Measurements from ENCODE around the gene SARDH. TPM values are rescaled to one million over a fixed set of nuclear protein-coding genes. Genes with fewer than 3 reads are reported as not detected.

SARDH gene
- total RNA-seq, 4 donors from 2014 or later, result 0.26 to 0.57 TPM; not detected in 2

DNA sequence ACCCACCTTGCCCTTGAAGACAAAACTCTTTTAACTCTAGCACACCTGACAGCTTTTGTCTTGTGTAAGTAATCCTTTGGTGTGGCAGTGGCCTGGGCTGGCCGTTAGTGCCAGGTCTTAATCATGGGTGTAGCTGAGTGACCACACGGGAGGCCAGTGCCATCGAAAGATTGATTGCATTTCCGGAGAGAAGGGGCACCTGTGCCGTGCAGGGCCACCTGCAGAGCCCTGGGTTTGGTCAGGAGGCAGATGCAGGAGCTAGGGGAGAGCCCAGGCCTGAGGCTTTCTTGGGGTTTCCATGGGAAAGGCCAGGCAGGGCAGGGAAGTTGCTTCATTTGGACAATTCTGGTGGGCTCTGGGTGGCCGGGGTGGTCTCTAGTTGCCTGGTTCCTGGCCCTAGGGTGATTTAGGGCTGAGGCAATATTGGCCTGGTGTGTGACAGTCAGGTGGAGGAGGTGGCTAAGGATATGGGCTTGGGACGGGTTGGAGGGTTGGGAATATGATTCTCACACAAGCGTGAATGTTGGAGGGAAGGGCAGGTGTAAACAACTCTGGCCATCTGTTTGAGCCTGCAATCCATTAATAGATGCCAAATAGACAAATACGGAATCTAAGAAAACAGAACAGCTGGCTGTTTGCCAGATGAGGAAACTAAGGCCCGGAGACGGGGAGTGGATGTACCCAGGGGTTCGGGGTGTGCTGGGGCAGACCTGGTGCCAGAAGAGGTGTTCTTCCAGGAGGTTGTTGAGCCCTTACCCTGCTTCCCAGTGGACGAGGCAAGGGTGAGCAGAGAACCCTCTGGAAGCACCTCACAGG is 97.4 kb downstream of the SARDH start:
- no peaks in the 10 kb centered on the region for H3K9me3 ChIP-seq
- DNase-seq, result no peak
- no peaks in the 10 kb centered on the region for H3K36me3 ChIP-seq
- H3K4me1 ChIP-seq, result no peaks in the 10 kb centered on the region
- TF ChIP-seq CTCF (IDR thresholded peaks at IDR 0.05) (no peak), POLR2A (IDR thresholded peaks at IDR 0.05) (no peak)
- H3K27ac ChIP-seq, result no peak overlapping the region
- H3K4me3 ChIP-seq, result no peak overlapping the region
- intact Hi-C loops (cut with DNase I), result no loop called here
- WGBS, 2 donors, result 60 to 66% methylated on average over 9 to 12 of the region's 13 CpGs
- peaks cover 0 to 57% (median 0%) of the 10 kb centered on the region in 4 donors for H3K27me3 ChIP-seq

DNA sequence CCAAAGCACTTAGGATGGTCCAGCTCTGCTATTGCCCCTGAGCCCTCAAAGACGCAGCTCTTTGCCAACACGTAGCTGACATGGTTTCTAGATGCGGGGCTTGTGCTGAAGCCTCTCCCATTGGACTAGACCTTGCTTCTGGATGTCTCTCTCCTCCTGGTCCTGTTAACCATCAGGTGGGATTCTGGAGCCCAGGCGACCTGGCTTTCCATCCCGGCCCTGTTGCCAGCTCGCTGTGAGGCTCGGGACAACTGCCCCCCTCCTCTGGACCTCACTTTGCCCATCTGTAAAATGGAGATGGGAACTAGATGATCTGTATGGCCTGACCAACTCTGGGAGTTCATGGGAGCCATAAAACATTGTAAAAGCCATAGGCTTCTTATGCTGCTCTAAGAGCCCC is 98.0 kb downstream of the SARDH start:
- DNase-seq, result no peak
- Histone ChIP-seq H3K27ac (no peak overlapping the region), H3K9me3 (no peaks in the 10 kb centered on the region), H3K27me3 (peaks cover 0 to 63% (median 0%) of the 10 kb centered on the region in 4 donors), H3K4me3 (no peak overlapping the region), H3K4me1 (no peaks in the 10 kb centered on the region), H3K36me3 (no peaks in the 10 kb centered on the region)
- no peak for TF ChIP-seq CTCF (IDR thresholded peaks at IDR 0.05)
- TF ChIP-seq POLR2A (IDR thresholded peaks at IDR 0.05), result no peak
- intact Hi-C loops (cut with DNase I), result no loop called here
- 83% methylated on average over 1 of the region's 7 CpGs; no CpG with 5 or more reads in 1 of the 2 donors for WGBS, 2 donors

DNA sequence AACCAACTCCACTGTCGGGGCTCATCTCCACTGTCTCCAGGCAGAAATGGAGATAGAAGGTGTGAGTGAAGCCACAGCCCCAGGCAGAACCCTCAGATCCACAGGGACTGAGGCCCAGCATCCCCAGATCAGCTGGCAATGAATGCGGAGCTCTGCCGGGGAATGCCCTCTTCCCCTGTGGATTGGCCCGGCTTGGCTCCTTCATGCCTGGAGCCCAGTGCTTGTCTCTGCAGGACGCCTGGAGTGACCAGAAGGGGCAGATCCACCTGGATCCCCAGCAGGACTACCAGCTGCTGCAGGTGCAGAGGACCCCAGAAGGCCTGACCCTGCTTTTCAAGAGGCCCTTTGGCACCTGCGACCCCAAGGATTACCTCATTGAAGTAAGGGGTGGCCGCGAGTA is 98.5 kb downstream of the SARDH start:
- WGBS, 2 donors, result no CpG with 5 or more reads among the region's 8 CpGs
- intact Hi-C loops (cut with DNase I), result no loop called here

GRCh38 chr9:133638711-133639110 is 99.4 kb downstream of the SARDH start:
- Histone ChIP-seq H3K9me3 (no peaks in the 10 kb centered on the region), H3K4me3 (no peak overlapping the region), H3K36me3 (no peaks in the 10 kb centered on the region), H3K4me1 (no peaks in the 10 kb centered on the region), H3K27ac (no peak overlapping the region), H3K27me3 (peaks cover 0 to 76% (median 0%) of the 10 kb centered on the region in 4 donors)
- intact Hi-C loops (cut with DNase I), result no loop called here
- no peak for TF ChIP-seq POLR2A (IDR thresholded peaks at IDR 0.05)
- TF ChIP-seq CTCF (IDR thresholded peaks at IDR 0.05), result no peak
- DNase-seq, result no peak
- whole genome bisulfite sequencing, 2 donors, result 78 to 93% methylated on average over 2 to 4 of the region's 8 CpGs

More for the DNA sequence above, 98.5 kb downstream of the SARDH start:
- Histone ChIP-seq H3K27me3 (peaks cover 0 to 68% (median 0%) of the 10 kb centered on the region in 4 donors), H3K4me3 (no peak overlapping the region), H3K36me3 (no peaks in the 10 kb centered on the region), H3K27ac (no peak overlapping the region), H3K9me3 (no peaks in the 10 kb centered on the region), H3K4me1 (no peaks in the 10 kb centered on the region)
- DNase-seq, result no peak
- no peak for TF ChIP-seq POLR2A (IDR thresholded peaks at IDR 0.05)
- no peak for TF ChIP-seq CTCF (IDR thresholded peaks at IDR 0.05)

DNA sequence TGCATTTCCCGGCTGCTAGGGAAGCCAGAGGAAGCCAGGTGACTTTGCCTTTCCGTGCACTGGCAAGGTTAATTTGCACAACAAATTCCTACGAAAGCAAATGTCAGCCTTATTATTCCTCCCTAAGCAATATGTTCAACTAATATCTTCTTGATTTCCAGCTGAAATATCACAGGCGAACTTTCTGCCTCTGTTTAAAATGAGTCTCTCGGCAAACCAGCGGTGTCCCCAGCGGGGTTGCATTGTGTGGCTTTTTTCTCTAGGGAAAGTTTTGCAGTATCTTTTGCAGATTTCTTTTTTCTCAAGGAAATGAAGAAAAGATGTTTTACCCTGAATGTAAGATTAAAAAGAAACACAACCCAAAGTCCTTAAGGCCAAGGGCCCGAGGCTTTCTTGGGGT is 100.1 kb downstream of the SARDH start:
- WGBS, 2 donors, result 50 to 69% methylated on average over 8 of the region's 8 CpGs
- H3K9me3 ChIP-seq, result no peaks in the 10 kb centered on the region
- H3K4me1 ChIP-seq, result no peaks in the 10 kb centered on the region
- no peak for TF ChIP-seq POLR2A (IDR thresholded peaks at IDR 0.05)
- TF ChIP-seq CTCF (IDR thresholded peaks at IDR 0.05), result no peak
- no peak overlapping the region for H3K4me3 ChIP-seq
- H3K27me3 ChIP-seq, result peaks cover 0 to 76% (median 0%) of the 10 kb centered on the region in 4 donors
- no peaks in the 10 kb centered on the region for H3K36me3 ChIP-seq
- no peak overlapping the region for H3K27ac ChIP-seq
- no peak for DNase-seq
- intact Hi-C loops (cut with DNase I), result no loop called here

Data from esophagus squamous epithelium (tissue), 5 donors.